Prostate gland (tissue), 2 donors: Measurements from ENCODE around the gene OR1Q1.
"Not testable (repeated sequence)": the region's sequence is repeated elsewhere in the genome, so short reads cannot be mapped to it uniquely, and the experiment has no call there.

Experiments used
- CTCF ChIP-seq, 4 experiments: fragments of 200-600 bp in 2 of 4; fragments of 450-650 bp in 2 of 4; sonication (generic) in 2 of 4; IDR thresholded peaks; 1 replicate in 3 of 4; 2 replicates in 1 of 4; pipeline ENCODE4 v1.5.1; 2016 to 2019; ENCODE audit warnings: antibody characterized with exemption in 4 of 4, mild to moderate bottlenecking in 2 of 4, moderate library complexity in 2 of 4
- POLR2A ChIP-seq: fragments of 450-650 bp; IDR thresholded peaks from one replicate; pipeline ENCODE4 v1.6.1; 2016; ENCODE audit warnings: antibody characterized with exemption, mild to moderate bottlenecking
- POLR2AphosphoS5 ChIP-seq: sonication (generic); formaldehyde crosslinking; IDR thresholded peaks from one replicate; pipeline ENCODE4 v1.6.1; 2017; ENCODE audit warnings: antibody characterized with exemption

- TF ChIP-seq CTCF (IDR thresholded peaks at IDR 0.05); POLR2A; POLR2AphosphoS5: not testable (repeated sequence)
Measured at GRCh38 chr9:122583284-122583683, 31.3 kb upstream of the OR1Q1 start, which contains the start of gene OR1L8.
